Germinal center (tissue), 1 donor: ENCODE results near the gene HASPIN.

Experiments
- DNase-seq: peaks from one replicate; pipeline ENCODE4 v3.0.0; 2012; ENCODE audit warnings: mixed read lengths, low spot score

Gene HASPIN

GRCh38 chr17:3735515-3735914 lies 11.8 kb downstream of the HASPIN start:
- no peak for DNase-seq

DNA sequence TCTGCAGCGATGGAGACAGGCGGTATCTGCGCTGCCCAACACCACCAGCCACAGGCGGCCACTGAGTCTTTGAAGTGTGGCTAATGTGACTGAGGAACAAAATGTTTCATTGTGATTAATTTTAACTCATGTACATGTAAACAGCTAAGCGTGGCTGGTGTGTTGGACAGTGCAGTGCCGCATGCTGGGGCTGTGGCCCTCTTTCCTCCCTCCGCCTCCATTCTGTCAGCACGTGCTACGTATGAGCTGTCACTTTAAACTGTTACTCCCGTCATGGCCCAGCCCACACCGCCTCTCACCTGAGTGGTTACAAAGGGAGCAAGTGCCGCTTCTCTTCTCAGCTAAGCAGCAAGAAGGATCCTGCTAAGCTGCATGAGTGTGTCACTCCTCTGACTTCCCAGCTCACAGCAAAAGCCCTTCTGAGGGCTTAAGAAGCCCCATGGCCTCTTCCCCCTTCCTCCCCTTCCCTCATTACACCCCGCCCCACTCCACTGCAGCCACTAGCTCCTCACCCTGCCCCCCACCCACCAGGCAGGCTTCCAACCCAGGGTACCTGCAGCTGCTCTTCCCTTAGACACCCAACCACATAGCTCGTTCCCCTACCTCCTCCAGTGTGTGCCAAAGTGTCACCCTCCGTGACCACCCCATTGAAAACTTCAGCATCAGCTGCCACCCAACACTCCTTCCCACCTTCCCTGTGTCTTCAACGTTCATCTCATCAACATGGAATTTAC lies 15.0 kb downstream of the HASPIN start:
- DNase-seq, result peak; percentile 58

DNA sequence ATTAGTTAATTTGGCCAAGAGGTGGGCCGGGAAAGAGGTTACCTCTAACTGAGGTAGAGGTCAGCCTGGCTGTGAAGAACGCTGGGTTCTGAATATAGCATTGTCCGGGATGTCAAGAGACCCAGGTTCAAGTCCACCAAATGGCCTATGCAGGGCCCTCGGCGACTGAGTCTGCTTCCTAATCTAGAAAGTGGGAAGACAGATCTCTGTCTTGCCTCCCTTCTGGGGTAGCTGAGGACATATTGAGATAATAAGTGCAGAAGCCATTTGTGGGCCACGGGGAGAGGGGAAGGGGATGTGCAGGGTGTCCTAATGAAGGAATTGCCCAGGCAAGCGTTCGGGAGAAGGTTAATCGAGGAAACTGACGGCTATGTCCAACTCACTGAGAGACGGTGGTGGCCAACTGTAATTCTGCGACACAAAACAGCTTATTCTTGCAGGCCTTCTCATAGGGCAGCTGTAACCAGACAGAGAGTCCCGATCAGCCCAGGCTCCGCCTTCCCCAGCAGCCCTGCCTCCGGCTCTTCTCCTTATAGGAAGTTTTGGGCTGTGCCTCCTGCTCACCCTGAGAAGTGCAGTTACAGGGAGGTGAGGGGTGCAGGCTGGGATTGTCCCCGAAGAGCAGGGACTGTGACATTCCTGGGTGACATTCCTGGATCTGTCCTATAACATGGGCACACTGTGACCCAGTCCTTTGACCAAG lies 15.9 kb downstream of the HASPIN start:
- DNase-seq, result no peak

DNA sequence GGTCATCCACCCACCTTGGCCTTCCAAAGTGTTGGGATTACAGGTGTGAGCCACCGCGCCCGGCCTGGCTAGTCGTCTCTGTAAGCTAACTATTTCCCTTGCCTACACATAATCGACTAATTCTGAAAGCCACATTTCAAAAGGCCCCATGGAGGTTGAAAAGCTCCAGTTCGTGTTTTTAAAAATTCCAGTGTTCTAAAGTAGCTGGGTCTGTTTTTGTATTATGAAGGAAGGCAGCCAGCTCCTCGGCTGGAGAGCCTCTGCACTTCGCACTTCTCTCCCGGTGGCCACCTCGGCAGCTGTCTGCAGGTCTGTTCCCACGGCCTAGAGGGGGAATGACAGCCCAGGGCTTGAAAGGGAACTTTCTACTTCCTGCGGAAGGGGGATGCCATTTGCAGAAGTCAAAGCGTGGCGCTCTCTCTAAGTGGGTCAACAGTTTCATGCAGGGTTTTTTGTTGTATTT lies 16.9 kb downstream of the HASPIN start:
- peak; percentile 54 for DNase-seq

DNA sequence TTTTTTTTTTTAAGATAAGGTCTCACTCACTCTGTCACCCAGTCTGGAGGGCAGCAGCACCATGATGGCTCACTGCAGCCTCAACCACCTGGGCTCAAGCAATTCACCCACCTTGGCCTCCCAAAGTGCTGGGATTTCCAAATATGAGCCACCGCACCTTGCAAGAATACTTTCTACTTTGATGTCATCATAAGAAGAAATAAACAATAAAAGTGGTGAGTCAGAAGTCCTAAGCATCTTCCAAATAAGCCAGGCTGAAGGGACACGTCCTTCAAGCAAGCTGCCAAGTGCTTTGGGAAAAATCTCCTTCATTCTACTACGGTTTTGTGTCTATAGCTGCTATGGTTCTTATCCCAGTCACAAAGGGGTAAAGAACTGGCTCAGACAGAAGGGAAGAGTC lies 20.3 kb downstream of the HASPIN start:
- DNase-seq, result no peak

DNA sequence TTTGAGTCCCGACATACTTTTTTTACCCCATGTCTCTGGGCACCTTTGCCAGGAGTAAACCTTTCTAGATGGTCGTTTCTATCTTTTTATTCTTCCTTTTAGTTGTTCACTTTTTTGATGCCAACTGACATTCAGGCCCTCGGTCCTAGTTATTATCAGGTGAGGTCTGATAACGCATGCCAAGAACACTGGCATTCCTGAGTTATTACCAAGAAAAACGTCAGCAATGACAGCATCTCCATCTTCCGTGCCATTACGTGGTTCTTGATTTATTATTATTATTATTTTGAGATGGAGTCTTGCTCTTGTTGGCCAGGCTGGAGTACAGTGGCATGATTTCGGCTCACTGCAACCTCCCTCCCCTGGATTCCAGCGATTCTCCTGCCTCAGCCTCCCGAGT lies 21.4 kb downstream of the HASPIN start:
- DNase-seq, result no peak

DNA sequence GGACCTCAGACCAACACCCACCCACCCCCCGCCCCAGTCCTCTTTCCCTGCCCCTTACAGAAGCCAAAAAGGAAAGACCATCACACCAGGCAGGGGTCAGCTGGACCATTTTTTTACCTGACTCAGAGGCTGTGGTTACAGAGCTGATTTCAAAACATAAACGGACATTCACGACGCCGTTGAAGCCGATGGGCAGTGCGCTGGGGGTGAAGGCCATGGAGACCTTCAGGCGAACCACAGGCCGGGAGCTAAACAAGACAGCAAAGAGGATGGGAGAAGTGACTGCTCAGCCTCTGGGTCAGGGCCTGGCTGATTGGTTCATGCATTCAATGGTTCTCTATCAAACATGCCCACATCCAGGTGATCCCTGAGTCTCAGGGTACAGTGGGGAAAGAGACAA lies 24.1 kb downstream of the HASPIN start:
- no peak for DNase-seq

- DNase-seq, result no peak
Measured at GRCh38 chr17:3748576-3748975, 24.9 kb downstream of the HASPIN start.

- DNase-seq, result no peak
Measured at GRCh38 chr17:3750296-3750695, 26.6 kb downstream of the HASPIN start.

GRCh38 chr17:3750926-3751325 lies 27.2 kb downstream of the HASPIN start:
- DNase-seq, result no peak

GRCh38 chr17:3751836-3752235 lies 28.1 kb downstream of the HASPIN start:
- no peak for DNase-seq

DNA sequence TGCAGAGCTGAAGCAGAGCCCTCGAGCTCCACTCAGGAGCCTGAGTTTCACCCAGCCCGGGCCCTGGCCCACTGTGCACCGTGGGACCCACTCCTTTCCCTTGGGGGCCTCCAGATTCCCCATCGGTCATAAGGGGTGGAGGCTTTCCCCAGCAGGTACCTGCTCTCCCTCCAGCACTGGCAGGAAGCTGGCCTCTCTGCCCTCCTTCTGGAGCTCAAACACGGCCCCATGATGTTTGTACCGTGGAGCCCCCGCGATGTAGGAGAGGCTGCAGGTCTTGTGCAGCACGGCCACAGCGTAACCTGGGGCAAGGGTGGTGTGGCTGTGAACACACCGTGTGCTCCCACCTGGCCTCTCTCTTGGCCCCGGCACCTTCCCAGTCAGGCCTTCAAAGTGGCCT lies 29.9 kb downstream of the HASPIN start:
- no peak for DNase-seq

- no peak for DNase-seq
Measured at GRCh38 chr17:3754066-3754457, 30.4 kb downstream of the HASPIN start.

GRCh38 chr17:3754458-3755334 lies 31.0 kb downstream of the HASPIN start:
- peak; percentile 90 for DNase-seq

DNA sequence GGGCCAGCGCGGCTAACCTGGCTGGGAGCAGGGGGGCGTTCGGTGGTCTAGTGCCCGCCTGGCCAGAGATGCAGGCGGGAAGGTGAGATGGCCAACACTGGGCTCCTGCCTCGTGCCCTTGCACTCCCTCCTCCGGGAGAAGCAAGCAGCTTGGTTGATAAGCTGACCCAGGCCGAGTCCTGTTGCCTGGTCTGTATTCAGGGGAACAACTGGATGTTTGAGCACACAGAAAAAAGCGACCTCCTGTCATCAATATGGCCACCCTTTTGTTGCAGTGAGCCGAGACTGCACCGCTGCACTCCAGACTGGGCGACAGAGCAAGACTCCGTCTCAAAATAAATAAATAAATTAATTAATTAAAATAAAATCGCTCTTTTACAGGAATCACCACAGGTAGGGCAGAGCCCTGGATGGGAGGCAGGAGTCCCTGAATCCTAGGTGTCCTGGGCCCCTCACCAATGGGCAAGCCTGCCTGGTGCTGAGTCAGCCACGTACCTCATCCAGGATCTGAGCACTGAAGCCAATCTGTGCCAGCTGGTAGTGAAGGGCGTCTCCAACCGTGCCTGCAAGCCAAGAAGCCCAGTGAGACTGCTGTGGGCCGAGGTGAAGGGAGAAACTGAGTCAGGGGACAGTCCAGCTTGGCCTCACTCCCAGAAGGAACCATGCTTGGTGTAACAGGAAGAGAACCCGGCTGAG lies 31.8 kb downstream of the HASPIN start:
- DNase-seq, result no peak

GRCh38 chr17:3759597-3760216 lies 36.0 kb downstream of the HASPIN start:
- no peak for DNase-seq

DNA sequence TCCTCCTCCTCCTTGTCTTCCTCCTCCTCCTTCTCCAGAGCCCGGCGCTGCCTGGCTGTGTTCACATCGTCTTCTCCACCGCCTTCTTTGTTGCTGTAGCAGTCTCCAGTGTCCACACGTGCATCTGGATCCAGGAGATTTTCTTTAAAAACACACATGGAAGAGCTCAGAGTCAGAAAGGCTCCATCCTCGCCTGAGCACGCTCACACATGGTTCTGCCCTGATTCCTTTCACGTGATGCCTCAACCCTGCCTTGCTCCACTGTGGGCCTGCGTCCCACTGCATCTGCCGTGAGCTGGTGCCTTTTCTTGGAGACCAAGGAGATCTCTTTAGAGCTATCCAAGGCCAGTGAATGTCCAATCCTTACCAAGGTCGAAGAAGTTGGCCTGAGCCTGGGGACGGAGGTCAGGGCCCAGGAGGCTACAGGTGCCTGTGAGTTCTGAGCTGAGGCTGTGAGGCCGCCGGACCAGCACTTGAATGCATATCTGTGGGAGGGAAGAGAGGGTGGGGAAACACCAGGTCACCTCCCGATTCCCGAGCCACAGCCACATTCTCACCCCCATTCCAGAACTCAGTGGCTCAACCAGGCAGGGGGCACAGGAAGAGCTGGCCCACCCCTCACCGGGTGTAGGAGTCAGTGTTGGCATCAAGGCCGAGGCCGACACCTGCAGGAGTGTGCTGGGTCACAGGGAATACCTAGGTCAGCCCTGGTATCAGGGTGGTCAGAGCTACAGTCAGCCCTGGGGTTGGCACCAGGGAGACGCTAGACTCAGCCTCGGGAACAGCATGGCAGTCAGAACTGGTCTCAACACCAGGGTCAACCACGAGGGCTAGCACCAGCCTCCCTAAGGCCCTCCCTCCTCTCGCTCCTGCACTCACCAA lies 37.6 kb downstream of the HASPIN start:
- no peak for DNase-seq

- no peak for DNase-seq
Measured at GRCh38 chr17:3761918-3762380, 38.2 kb downstream of the HASPIN start.

DNA sequence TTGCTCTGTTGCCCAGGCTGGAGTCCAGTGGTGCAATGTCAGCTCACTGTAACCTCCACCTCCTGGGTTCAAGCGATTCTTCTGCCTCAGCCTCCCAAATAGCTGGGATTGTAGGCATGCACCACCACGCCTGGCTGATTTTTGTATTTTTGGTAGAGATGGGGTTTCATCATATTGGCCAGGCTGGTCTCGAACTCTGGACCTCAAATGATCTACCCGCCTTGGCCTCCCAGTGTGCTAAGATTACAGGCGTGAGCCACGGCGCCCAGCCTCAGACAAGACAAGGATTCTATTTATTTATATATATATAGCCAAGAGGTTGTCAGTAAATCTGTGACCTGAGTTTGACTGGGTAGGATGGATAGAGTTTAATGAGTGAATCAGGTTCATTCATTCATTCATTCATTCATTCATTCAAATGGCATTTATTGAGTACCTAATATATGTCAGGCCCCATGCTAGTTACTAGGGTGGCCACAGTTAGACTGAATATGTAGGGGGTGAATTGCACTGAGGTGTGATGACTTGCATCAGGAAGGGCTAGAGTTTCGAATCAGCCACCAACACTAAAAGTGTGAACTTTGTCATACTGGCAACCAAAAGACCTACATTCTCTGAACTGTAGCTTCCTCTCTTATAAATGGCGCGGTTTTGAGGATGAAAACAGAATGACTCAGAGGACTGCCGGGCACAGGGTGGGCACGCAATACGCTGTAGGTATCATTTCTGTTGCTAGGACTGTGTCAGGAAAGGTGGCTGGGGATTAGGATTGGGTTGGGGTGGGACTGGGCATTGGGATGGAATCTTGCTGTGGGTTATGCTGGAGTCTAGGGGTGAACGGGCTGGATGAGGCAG lies 39.4 kb downstream of the HASPIN start:
- no peak for DNase-seq

DNA sequence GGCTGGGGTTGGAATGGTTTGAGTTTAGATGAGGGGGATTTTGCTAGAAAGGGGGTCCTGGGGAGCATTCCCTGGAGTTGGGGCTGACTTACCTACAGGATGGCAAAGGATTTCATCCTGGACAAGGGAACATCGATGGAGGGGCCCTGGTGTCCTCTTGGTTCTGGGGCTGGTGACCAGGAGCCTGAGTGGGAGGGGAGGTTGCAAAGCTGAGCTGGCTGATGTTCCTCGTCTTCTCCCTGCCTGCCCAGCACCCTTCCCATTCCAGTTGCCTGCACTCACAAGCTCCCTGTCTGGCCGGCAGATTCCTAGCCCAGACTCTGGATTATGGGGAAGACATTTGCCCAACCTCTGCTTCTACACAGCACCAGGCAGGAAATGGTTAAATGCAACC lies 40.1 kb downstream of the HASPIN start:
- no peak for DNase-seq
